CD4-positive, alpha-beta T cell treated with Interleukin-15 for 4 hours (primary cell): ENCODE measurements around the gene CSTB.

Experiments used
- DNase-seq: peaks from one replicate; pipeline ENCODE4 v3.0.0-alpha.2; 2020; ENCODE audit warnings: low spot score

Gene CSTB

GRCh38 chr21:43750339-43751033 lies 25.6 kb downstream of the CSTB start:
- DNase-seq = no peak

DNA sequence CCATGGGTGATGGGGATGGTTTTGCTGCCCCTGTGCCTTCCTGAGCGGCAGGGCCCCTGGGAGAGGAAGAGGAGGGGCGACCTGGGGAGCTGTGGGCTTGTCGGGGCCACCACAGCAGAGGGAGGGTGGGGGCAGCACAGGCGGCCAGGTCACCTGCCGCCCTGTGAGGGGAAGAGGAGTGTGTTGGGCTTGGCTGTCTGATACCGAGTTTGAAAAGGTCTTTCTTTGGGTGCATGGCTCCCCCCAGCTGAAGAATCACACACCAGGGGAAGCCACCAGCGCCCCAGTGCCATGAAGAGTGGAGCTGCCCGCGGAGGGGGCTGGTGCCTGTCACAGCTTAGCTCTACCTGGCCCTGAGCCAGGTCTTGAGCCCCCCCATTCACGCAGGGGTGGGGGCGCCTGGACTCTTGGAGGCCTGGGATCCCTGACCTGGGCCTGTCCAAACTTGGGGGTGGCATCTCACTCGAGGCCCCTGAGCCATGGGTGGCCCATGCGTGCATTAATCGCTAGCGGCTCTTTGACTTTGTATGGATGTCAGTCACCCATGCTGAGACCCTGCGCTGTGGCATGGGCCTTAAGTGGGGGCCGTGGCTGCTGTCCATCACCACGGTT lies 26.4 kb downstream of the CSTB start:
- DNase-seq = no peak

GRCh38 chr21:43748622-43749021 lies 27.5 kb downstream of the CSTB start:
- DNase-seq = no peak

DNA sequence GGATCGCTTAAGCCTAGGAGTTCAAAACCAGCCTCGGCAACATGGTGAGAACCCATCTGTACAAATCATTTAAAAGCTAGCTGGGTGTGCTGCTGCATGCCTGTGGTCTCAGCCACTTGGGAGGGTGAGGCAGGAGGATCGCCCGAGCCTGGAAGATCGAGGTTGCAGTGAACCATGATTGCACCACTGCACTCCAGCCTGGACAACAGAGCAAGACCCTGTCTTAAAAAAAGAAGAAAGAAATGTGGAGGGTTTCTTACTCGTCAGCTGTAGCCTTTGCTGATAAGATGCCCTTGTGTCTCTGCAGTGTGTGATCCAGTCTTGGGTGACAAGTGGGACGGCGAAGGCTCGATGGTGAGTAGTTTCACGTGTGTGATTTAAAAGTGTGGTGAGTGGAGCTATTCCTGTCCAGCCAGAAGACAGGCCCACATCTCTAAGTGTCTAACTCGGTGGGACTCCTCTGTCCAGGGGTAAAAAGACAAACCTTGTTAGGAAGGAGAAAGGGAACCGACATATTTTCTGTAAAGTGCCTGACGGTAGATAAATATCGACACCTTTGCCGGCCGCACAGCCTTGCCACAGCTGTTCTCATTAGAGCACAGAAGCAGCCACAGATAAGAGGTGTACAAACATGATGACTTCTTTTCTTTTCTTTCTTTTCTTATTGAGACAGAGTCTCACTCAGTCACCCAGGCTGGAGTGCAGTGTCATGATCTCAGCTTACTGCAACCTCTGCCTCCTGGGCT lies 30.2 kb downstream of the CSTB start:
- DNase-seq = no peak

DNA sequence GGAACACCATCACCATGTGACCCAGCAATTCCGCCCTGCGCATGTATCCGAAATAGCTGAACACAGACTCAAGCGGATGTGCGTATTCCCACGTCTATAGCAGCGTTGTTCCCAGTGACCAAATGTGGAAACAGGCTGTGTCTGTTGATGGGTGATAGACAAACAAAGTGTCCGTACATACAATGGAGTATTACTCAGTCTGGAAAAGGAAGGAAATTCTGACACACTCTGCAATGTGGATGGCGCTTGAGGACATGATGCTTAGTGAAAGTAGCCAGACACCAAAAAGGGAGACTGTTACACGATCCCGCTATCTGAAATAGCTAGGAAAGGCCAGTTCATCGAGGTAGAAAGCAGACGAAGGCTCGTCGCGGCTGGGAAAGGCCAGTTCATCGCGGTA lies 31.4 kb downstream of the CSTB start:
- no peak for DNase-seq

DNA sequence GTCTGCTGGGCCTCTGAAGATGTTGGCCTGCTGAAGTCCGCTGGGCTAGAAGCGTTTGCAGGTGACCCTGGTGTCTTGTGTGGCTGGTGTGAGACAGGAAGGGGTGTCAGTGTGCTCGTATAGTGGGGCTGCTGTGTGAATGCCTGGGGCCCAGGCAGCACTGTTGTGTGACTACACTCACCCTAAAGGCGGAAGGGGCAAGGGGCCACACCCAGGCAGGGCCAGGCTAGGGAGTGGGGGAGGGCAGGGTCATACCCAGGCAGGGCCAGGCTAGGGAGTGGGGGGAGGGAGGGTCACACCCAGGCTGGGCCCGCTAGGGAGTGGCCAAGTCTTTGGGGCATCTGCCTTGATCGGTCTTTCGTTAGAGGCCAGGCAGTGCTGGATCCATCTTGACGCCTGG lies 32.2 kb downstream of the CSTB start:
- DNase-seq = no peak

DNA sequence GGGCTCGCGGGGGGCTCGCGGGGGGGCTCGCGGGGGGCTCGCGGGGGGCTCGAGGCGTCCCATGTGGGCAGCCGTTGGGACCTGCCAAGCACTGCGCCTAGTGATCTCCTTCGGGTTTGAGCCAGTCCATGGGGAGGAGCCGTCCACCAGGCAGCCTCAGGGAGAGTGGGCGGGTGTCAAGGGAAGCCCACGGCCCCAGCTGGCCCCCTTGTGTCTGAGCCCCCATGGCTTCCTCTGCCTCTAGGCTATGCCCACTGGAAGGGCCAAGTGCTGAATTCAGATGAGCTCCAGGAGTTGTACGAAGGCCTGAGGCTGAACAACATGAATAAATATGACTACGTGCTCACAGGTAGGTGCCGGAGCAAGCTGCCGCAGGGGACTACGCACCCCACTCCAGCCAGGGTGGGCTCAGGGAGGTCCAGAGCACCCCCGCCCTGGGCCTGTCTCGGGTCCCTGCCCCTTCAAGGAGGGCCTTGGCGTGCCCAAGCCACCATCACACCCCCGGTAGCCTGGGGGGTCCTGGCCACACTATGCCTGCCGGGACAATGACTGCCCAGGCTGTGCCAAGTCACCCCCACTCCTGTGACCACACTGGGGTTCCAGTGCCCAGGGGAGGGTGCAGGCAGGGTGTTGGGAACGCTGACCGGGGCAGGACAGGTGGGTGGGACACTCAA lies 34.5 kb downstream of the CSTB start:
- no peak for DNase-seq

DNA sequence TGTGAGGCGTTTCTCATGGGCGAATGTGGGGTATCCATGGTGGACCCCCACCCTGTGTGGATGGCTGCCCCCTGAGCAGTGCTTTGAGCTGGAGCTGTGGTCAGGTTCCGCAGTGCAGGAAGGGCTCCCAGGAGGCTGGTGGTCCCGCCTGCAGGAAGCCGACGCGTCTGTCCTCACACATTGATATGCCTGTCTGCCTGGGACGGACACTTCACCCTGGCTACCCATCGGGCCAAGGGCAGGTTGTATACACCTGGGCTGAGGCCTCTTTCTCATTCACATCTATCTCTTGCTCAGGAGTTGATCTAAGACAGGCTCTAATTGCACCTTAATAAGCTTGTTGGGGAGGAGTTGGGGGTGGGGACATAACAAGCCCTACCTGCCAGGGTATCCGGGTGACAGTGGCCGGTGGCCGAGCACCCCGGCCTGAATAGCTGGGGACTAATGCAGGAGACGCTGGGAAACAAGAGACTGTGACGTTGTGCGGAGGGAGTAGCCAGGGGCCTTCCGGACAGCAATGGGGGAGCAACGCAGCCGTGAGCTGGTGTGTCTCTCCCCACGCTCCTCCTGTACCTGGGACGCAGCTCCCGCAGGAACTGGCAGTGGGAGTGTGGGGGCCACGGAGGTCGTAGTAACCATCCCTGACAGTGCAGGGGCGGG lies 35.5 kb downstream of the CSTB start:
- no peak for DNase-seq

- DNase-seq = no peak
Observed at GRCh38 chr21:43739621-43740435, 36.3 kb downstream of the CSTB start.

DNA sequence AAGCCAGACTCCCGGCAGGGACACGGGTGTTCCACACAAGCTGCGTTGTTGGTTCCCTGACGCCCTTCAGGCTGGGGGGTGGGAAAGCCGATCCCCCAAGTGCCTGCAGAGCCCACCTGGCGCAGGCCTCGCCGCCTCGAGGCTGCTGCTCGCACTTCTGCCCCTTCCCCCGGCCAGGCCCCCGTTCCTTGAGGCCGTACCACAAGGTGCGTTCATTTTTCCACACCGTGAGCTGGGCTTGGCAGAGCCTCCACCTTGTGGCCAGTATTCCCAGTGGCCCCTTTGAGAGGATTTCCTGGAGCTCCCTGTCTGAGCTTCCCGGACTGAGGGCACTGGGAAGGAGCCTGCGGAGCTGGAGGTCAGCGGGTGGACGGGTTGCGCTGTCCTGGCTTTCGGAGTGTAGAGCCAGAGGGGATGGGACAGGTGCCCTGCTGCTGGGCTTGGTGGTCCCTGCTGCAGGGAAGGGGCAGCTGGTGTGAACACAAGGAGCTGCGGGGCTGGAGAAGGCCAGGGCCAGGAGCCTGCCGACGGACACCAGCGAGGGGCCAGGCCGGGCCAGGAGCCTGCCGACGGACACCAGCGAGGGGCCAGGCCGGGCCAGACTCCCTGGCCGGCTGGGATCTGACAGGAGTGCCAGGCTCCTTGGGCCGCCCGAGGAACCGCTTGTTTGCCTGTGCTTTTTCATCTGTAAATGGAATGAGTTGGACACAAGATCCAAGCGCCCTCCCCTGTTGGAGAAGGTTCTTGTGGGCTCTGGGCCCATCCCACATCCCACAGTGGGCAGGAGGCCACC lies 38.8 kb downstream of the CSTB start:
- no peak for DNase-seq

DNA sequence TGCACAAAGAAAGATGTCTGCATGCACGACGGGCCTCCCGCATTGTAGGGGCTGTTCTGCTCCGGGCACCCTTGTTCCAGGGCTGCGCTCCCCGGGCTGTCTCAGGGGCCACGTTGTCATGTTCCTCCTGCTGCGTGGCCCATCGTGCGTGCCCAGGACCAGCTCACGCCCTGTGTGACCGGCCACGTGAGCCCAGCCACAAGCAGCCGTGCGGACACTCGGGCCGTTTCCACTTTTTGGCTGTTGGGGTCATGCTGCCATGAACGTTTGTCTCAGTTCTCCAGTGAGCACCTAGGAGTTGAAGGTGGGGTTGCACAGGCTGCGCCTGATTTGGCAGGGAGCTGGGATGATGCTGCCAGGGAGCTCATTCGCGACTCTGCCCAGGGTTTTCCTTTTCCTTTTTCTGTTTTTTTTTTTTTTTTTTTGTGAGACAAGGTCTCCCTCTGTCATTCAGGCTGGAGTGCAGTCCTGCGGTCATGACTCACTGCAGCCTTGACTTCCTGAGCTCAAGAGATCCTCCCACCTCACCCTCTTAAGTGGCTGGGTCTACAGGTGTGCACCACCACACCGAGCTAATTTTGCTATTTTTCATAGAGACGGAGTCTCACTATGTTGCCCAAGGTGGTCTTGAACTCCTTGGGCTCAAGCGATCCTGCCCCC lies 39.8 kb downstream of the CSTB start:
- no peak for DNase-seq

DNA sequence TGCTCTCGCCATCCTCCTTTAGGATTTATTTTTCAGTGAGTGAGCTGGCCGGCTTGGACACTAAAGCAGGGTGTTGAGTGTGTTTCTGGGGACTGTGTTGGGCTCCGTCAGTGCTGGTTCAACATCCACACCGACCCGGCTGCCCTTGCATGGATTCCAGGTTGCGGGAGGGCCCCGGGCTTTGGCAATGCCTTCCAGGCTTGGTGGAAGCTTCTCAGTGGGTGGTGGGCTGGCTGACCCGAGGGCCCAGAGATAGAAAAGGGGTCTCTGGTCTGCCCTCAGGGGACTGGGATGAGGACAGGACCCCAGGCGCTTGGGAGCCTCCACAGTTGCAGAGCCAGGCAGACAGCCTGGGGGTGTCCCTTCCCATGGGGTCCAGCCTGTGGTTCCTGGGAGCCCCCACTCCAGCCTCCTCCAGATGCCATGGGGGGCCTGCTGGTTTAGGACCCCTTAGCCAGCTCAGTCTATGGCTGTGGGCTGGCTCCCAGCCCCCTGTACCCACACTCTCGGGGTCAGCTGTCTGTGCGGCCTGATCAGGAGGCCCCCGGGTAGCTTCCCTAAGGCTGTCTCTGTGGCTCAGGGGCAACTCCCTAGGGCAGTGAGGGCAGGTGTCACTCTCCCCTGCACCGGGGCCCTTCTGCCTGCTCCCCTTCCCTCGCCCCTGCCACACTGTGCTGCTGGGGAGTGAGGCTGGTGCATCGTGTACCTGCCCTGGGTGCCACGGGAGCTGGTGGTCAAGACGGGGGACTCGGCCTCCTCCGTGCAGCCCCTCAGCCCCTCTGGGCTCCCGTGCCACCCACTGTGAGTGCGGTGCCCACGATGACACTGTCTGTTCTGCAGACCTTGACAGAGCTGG lies 40.6 kb downstream of the CSTB start:
- no peak for DNase-seq

GRCh38 chr21:43734928-43735229 lies 41.2 kb downstream of the CSTB start:
- no peak for DNase-seq

DNA sequence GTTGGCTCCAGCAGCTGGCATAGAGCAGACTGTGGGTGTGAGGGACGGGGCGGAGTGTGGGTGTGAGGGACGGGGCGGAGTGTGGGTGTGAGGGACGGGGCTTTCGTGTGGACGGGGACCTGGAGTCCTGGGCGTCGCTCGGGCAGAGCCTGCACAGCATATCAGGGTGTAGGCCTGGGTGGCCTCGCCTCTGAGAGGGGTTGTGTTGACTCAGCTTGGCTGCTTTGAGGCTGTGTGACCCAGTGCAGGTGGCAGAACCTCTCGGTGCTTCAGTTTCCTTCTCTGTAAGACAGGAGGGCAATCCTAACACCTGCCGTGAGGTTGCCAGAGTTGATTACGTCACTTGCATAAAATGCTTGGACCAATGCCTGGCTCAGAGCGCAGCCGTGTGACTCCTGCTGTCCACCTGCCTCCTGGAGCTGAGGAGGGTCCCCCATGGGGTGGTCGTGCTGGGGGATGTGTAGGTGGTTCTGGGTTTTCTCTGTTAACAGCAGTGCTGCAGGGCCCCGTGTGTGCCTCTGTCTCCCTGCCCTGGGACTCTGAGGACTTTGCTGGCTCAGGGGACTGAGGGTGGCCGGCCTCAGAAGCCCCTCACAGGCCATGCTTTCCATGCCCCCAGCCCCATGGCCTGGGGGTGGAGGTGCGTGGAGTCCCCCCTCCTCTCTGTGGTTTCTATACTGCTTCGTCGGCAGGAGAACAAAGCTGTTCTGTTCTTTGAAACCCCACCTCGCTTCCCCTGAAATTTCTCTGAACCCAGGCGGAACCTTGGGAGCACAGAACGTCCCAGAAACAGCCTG lies 41.8 kb downstream of the CSTB start:
- DNase-seq = no peak

DNA sequence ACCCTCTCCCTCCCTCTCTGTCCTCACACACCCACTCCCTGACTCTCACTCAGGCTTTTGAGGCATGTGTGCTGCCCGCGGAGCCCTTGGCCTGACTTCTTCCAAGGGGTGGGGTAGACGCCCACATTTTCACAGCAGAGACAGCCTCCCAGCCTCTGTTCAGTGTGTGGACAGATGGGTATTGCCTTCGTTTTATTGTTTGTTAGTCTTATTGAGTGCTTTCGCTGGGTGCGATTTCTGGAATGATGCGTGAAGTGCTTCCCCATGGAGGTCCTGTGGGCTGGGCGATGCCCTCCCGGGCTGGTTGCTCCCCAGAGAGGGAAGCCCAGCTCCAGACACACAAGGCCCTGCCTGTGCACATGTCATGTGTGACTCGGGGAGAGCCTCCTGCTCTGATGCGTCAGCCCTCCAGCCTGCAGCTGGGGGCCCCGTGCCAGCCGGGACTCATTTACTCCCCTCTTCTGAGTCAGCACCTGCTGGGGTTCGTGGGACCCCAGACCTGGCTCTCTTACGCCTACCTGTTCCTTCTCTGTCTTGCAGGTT lies 42.5 kb downstream of the CSTB start:
- DNase-seq = no peak

- no peak for DNase-seq
Observed at GRCh38 chr21:43733060-43733459, 43.0 kb downstream of the CSTB start.

DNA sequence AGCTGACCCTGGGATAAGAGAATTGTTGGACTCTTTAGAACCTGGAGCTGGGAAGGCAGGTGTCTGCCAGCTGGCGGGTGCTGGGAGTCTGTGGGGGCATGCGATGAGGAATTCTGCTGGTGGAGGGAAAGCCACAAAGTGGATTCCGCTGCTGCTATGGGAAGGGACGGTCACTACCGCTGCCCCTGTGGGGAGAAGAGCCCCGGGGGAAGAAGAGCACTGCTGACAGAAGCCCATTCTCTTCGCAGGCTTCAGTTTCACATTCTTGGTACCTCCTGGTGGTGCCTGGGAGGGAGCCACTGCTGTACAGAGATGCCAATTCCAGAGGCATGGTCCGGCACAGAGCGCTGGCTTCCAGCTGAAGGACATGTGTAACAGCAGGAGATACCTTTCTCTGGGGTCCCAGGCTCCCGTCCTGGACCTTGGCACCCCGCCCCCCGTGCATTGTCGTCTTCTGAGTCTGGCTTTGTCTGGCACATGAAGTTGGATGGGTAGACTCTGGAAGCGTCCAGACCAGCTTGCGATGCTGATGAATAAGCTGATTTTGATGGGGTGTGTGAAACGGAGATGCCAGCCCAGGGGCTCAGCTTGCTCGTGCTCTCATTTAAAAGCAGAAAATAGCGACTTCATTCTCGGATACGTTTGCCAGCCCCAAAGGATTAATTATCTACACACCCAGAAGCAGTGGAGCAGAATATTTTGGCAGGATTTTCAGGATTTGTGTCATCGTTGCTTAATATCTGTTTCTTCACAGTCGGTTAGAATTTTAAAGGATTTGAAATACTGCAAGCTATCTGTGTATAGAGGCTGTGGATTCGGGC lies 44.0 kb downstream of the CSTB start:
- DNase-seq = no peak
